Measurements from ENCODE around the gene SH3TC1.

Gene SH3TC1

GRCh38 chr4:8229331-8229975, 30.4 kb downstream of the SH3TC1 start:
- no peaks in the 10 kb centered on the region for H3K27me3 ChIP-seq (ENCODE audit: low read length)

GRCh38 chr4:8230033-8230432, 30.9 kb downstream of the SH3TC1 start:
- Histone ChIP-seq H3K9ac (ENCODE audit: low read length) (no peak overlapping the region), H3K9me2 (replicated peaks; ENCODE audit: insufficient read depth, low read length) (no peaks in the 10 kb centered on the region), H3K27me3 (ENCODE audit: low read length) (no peaks in the 10 kb centered on the region), H3K36me3 (ENCODE audit: low read length) (no peaks in the 10 kb centered on the region), H3K9me3 (ENCODE audit: insufficient read depth, low read length) (no peaks in the 10 kb centered on the region), H4K20me1 (ENCODE audit: low read depth, low read length) (no peaks in the 10 kb centered on the region), H2AFZ (ENCODE audit: low read depth, low read length, severe bottlenecking) (no peak overlapping the region), H3K27ac (ENCODE audit: low read depth, low read length) (no peak overlapping the region), H3K79me2 (ENCODE audit: insufficient read depth, low read length) (no peaks in the 10 kb centered on the region), H3K4me2 (ENCODE audit: low read depth, low read length, poor library complexity, severe bottlenecking) (no peak overlapping the region), H3K4me3 (ENCODE audit: insufficient read depth, low read length, poor library complexity, severe bottlenecking) (no peak overlapping the region), H3F3A (ENCODE audit: insufficient read depth) (0 out of 2 replicates have a peak, but pooled peaks cover 7% of the 10 kb centered on the region)
- TF ChIP-seq CTCF (IDR thresholded peaks at IDR 0.05; ENCODE audit: insufficient read depth, low read length, poor library complexity, severe bottlenecking) (no peak), EZH2phosphoT487 (conservative IDR thresholded peaks at IDR 0.05; ENCODE audit: low read length) (no peak)

More at GRCh38 chr4:8229331-8229975, 30.4 kb downstream of the SH3TC1 start:
- TF ChIP-seq CTCF (IDR thresholded peaks at IDR 0.05; ENCODE audit: insufficient read depth, low read length, poor library complexity, severe bottlenecking) (no peak), EZH2phosphoT487 (conservative IDR thresholded peaks at IDR 0.05; ENCODE audit: low read length) (no peak)
- H3K9me3 ChIP-seq (ENCODE audit: insufficient read depth, low read length), result no peaks in the 10 kb centered on the region
- H3K9ac ChIP-seq (ENCODE audit: low read length), result no peak overlapping the region
- no peaks in the 10 kb centered on the region for H4K20me1 ChIP-seq (ENCODE audit: low read depth, low read length)
- H3K27ac ChIP-seq (ENCODE audit: low read depth, low read length), result peak overlapping the region; percentile 64
- no peaks in the 10 kb centered on the region for H3K36me3 ChIP-seq (ENCODE audit: low read length)
- H3F3A ChIP-seq (ENCODE audit: insufficient read depth), result 0 out of 2 replicates have a peak, but pooled peaks cover 7% of the 10 kb centered on the region
- H3K9me2 ChIP-seq (replicated peaks; ENCODE audit: insufficient read depth, low read length), result no peaks in the 10 kb centered on the region
- no peak overlapping the region for H3K4me3 ChIP-seq (ENCODE audit: insufficient read depth, low read length, poor library complexity, severe bottlenecking)
- peak overlapping the region; percentile 29 for H3K4me2 ChIP-seq (ENCODE audit: low read depth, low read length, poor library complexity, severe bottlenecking)
- H3K79me2 ChIP-seq (ENCODE audit: insufficient read depth, low read length), result no peaks in the 10 kb centered on the region
- no peak overlapping the region for H2AFZ ChIP-seq (ENCODE audit: low read depth, low read length, severe bottlenecking)

- H3K36me3 ChIP-seq (ENCODE audit: low read length), result no peaks in the 10 kb centered on the region
- no peak overlapping the region for H3K27ac ChIP-seq (ENCODE audit: low read depth, low read length)
- H3K27me3 ChIP-seq (ENCODE audit: low read length), result no peaks in the 10 kb centered on the region
- no peak overlapping the region for H3K4me2 ChIP-seq (ENCODE audit: low read depth, low read length, poor library complexity, severe bottlenecking)
- H3K9ac ChIP-seq (ENCODE audit: low read length), result no peak overlapping the region
- no peaks in the 10 kb centered on the region for H3K9me3 ChIP-seq (ENCODE audit: insufficient read depth, low read length)
- no peaks in the 10 kb centered on the region for H4K20me1 ChIP-seq (ENCODE audit: low read depth, low read length)
- no peak overlapping the region for H2AFZ ChIP-seq (ENCODE audit: low read depth, low read length, severe bottlenecking)
- H3K9me2 ChIP-seq (replicated peaks; ENCODE audit: insufficient read depth, low read length), result no peaks in the 10 kb centered on the region
- H3F3A ChIP-seq (ENCODE audit: insufficient read depth), result 0 out of 2 replicates have a peak, but pooled peaks cover 7% of the 10 kb centered on the region
- no peak overlapping the region for H3K4me3 ChIP-seq (ENCODE audit: insufficient read depth, low read length, poor library complexity, severe bottlenecking)
- TF ChIP-seq CTCF (IDR thresholded peaks at IDR 0.05; ENCODE audit: insufficient read depth, low read length, poor library complexity, severe bottlenecking) (no peak), EZH2phosphoT487 (conservative IDR thresholded peaks at IDR 0.05; ENCODE audit: low read length) (no peak)
- H3K79me2 ChIP-seq (ENCODE audit: insufficient read depth, low read length), result no peaks in the 10 kb centered on the region
These were observed 31.8 kb downstream of the SH3TC1 start for GRCh38 chr4:8230891-8231290.

All from SU-DHL-6 (cell line).